Measurements from ENCODE around the gene PACRG. TPM values are rescaled to one million over a fixed set of nuclear protein-coding genes. Genes with fewer than 3 reads are reported as not detected.

Gene PACRG
- total RNA-seq, 1 experiment from 2014 or later = 0.26 TPM

GRCh38 chr6:163288915-163289314 lies 561.1 kb downstream of the PACRG start:
- Histone ChIP-seq H4K91ac (ENCODE audit: insufficient read length, low read depth, low read length) (no peak overlapping the region), H2BK20ac (ENCODE audit: low read depth, low read length, poor library complexity, severe bottlenecking) (no peak overlapping the region), H3K23ac (ENCODE audit: insufficient read length, low read depth, low read length) (no peak overlapping the region), H3K4ac (ENCODE audit: low read depth, low read length) (no peak overlapping the region), H2BK5ac (ENCODE audit: insufficient read length, low read length) (no peak overlapping the region), H3K4me2 (ENCODE audit: insufficient read depth, insufficient read length, low read length) (no peak overlapping the region), H4K8ac (replicated peaks; ENCODE audit: insufficient read length, low read depth, low read length) (no peak overlapping the region), H3K4me1 (ENCODE audit: insufficient read depth, low read length) (no peaks in the 10 kb centered on the region; the same call in 1 of the 2 replicates), H3K23me2 (ENCODE audit: insufficient read length, low read depth, low read length, poor library complexity, severe bottlenecking) (no peaks in the 10 kb centered on the region), H3K18ac (ENCODE audit: insufficient read length, low read depth, low read length) (no peak overlapping the region), H4K5ac (ENCODE audit: insufficient read length, low read depth, low read length) (no peak overlapping the region), H2BK120ac (ENCODE audit: low read depth, low read length, poor library complexity, severe bottlenecking) (no peak overlapping the region), H3K27ac (ENCODE audit: insufficient read length, low read depth, low read length) (no peak overlapping the region), H2AK5ac (ENCODE audit: insufficient read length, low read length) (no peak overlapping the region), H4K20me1 (ENCODE audit: control insufficient read depth, insufficient read depth, insufficient read length) (no peaks in the 10 kb centered on the region), H3K9me3 (ENCODE audit: control insufficient read depth, low read depth, low read length) (no peaks in the 10 kb centered on the region), H2BK12ac (ENCODE audit: insufficient read length, low read depth, low read length) (no peak overlapping the region), H3K14ac (ENCODE audit: insufficient read depth, low read length) (no peak overlapping the region), H2BK15ac (ENCODE audit: low read depth, low read length) (no peak overlapping the region), H3K56ac (ENCODE audit: insufficient read length, low read depth, low read length) (no peak overlapping the region), H3T11ph (ENCODE audit: low read length) (no peak overlapping the region), H3K79me2 (ENCODE audit: insufficient read depth, low read length) (no peaks in the 10 kb centered on the region), H3K27me3 (ENCODE audit: insufficient read depth, low read length) (no peaks in the 10 kb centered on the region), H3K9ac (ENCODE audit: extremely low read depth, insufficient read length, low read length) (no peak overlapping the region), H3K79me1 (ENCODE audit: insufficient read depth, low read depth, low read length, poor library complexity, severe bottlenecking) (no peaks in the 10 kb centered on the region), H2AFZ (ENCODE audit: low read length) (no peak overlapping the region)
- H3K27ac Mint-ChIP-seq = no peak overlapping the region; a peak in 1 of 7 replicates
- 0 out of 7 replicates have a peak, but pooled peaks cover 0 to 2% (median 0%) of the 10 kb centered on the region in 3 experiments for H3K36me3 Mint-ChIP-seq (ENCODE audit: insufficient read depth in 1 of 3, low read depth in 3 of 3)
- no peak overlapping the region for H3K4me3 Mint-ChIP-seq
- no peak for TF ChIP-seq CTCF (conservative IDR thresholded peaks at IDR 0.05)
- peaks cover 5 to 9% of the 10 kb centered on the region in 2 experiments; a peak in 3 of 4 replicates for H3K4me1 Mint-ChIP-seq
- DNase-seq = no peak
- no CpG with 5 or more reads among the region's 11 CpGs for WGBS (ENCODE audit: extremely low coverage, insufficient read length, low lambda C conversion rate)
- H3K9me3 Mint-ChIP-seq = no peaks in the 10 kb centered on the region; a peak in 1 of 5 replicates
- no peaks in the 10 kb centered on the region for H3K27me3 Mint-ChIP-seq (ENCODE audit: low read depth)
